SK-N-MC (cell line): Measurements from ENCODE around the gene ASXL3.

Experiments
- EZH2 ChIP-seq: fragments of 200-600 bp; sonication (generic); IDR thresholded peaks from one replicate; pipeline ENCODE4 v1.6.1; 2017; ENCODE audit warnings: antibody characterized with exemption
- POLR2AphosphoS5 ChIP-seq: IDR thresholded peaks from 2 replicates; pipeline ENCODE4 v1.6.1; 2012; ENCODE audit warnings: mild to moderate bottlenecking, low read depth, low read length, borderline replicate concordance

- TF ChIP-seq POLR2AphosphoS5 (no peak), EZH2 (no peak)
Measured at GRCh38 chr18:33677891-33678290, 99.9 kb downstream of the ASXL3 start.
